ENCODE data around the gene SDC1.
A peak's percentile ranks its signal among the peaks of the same experiment; 100 is the strongest.

The SDC1 gene

DNA sequence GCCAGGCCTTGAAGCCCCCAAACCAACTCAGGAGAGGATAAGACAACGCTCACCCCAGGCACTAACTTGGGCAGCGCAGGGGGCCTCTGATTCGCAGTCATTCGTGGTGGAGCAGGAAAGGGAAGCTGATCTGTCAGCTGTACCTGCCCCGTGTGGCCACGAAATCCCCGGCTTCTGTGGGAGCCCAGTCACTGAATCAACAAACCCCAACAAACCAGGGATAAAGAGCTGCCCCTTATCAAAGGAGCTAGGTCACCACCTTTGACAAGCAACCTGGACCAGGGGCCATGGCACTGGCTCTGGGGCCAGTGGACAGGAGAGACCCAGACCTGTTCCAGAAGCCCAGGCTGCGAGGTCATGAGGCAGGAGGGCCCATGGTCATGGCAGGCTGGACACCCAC is 14.5 kb downstream of the SDC1 start:
- H3K9ac ChIP-seq, result no peak overlapping the region
- peaks cover 25% of the 10 kb centered on the region for H3K4me1 ChIP-seq
- no peaks in the 10 kb centered on the region for H3K79me2 ChIP-seq
- H3K36me3 ChIP-seq (ENCODE audit: control insufficient read depth, insufficient read depth, low read length), result no peaks in the 10 kb centered on the region
- no peaks in the 10 kb centered on the region for H3K27me3 ChIP-seq (ENCODE audit: control insufficient read depth, insufficient read depth, low read length)
- TF ChIP-seq, protein P1, sequence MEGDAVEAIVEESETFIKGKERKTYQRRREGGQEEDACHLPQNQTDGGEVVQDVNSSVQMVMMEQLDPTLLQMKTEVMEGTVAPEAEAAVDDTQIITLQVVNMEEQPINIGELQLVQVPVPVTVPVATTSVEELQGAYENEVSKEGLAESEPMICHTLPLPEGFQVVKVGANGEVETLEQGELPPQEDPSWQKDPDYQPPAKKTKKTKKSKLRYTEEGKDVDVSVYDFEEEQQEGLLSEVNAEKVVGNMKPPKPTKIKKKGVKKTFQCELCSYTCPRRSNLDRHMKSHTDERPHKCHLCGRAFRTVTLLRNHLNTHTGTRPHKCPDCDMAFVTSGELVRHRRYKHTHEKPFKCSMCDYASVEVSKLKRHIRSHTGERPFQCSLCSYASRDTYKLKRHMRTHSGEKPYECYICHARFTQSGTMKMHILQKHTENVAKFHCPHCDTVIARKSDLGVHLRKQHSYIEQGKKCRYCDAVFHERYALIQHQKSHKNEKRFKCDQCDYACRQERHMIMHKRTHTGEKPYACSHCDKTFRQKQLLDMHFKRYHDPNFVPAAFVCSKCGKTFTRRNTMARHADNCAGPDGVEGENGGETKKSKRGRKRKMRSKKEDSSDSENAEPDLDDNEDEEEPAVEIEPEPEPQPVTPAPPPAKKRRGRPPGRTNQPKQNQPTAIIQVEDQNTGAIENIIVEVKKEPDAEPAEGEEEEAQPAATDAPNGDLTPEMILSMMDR (IDR thresholded peaks at IDR 0.05), result no peak
- no peak overlapping the region for H2AFZ ChIP-seq
- H3K4me2 ChIP-seq (ENCODE audit: low read length), result no peak overlapping the region
- no peak overlapping the region for H3K4me3 ChIP-seq (ENCODE audit: low read depth, low read length)
- H3K9me3 ChIP-seq (ENCODE audit: control insufficient read depth, low read length), result no peaks in the 10 kb centered on the region
- no peak overlapping the region for H3K27ac ChIP-seq

- Histone ChIP-seq H3K9ac (no peak overlapping the region), H2AFZ (no peak overlapping the region), H3K79me2 (no peaks in the 10 kb centered on the region), H3K4me1 (peaks cover 25% of the 10 kb centered on the region), H3K4me3 (ENCODE audit: low read depth, low read length) (no peak overlapping the region), H3K27ac (no peak overlapping the region), H3K27me3 (ENCODE audit: control insufficient read depth, insufficient read depth, low read length) (no peaks in the 10 kb centered on the region), H3K36me3 (ENCODE audit: control insufficient read depth, insufficient read depth, low read length) (no peaks in the 10 kb centered on the region), H3K4me2 (ENCODE audit: low read length) (no peak overlapping the region), H3K9me3 (ENCODE audit: control insufficient read depth, low read length) (no peaks in the 10 kb centered on the region)
- TF ChIP-seq, protein P1 (IDR thresholded peaks at IDR 0.05), result no peak
Observed at GRCh38 chr2:20209373-20210109, 15.4 kb downstream of the SDC1 start.

DNA sequence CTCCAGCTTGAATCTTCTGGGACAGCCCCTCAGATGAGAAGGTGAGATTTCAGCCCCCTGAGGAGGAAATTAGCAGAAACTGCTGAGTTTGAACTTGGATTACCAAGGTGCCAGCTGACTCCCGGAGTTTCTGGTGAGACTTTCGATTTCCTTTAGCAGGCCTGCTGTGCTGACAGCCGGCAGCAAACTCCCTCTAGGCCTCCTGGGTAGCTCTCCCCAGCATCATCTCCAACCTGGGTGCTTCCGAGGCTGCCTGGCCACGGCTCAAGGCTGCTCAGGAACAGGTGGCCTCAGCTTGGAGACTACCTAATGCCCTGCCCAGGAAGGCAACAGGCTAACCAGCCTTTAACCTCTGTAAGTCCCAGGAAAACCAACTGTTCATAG is 16.5 kb downstream of the SDC1 start:
- Histone ChIP-seq H3K27me3 (ENCODE audit: control insufficient read depth, insufficient read depth, low read length) (no peaks in the 10 kb centered on the region), H3K27ac (peak overlapping the region; percentile 67)

DNA sequence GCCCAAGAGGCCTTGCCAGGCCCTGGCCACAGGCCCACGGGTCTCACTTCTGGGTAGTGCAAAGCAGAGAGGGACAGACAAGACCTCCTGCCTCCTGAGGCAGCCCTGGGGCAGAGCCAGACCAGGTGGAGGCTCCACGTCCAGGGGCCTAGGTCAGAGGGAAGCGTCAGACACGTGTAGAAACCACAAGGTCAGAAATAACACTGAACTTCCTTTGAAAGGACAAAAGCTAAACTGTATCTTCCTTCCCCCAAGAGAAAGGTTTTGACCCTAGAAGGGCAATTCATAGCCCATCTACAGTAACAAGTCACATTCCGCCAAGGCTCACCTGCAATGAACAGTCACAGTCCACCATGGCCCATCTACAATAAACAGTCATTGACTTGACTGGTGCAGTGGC is 17.9 kb downstream of the SDC1 start:
- Histone ChIP-seq H3K4me2 (ENCODE audit: low read length) (no peak overlapping the region), H3K4me3 (ENCODE audit: low read depth, low read length) (no peak overlapping the region), H3K27ac (no peak overlapping the region), H3K4me1 (peaks cover 7% of the 10 kb centered on the region), H3K79me2 (no peaks in the 10 kb centered on the region), H3K9me3 (ENCODE audit: control insufficient read depth, low read length) (no peaks in the 10 kb centered on the region), H3K27me3 (ENCODE audit: control insufficient read depth, insufficient read depth, low read length) (no peaks in the 10 kb centered on the region), H3K36me3 (ENCODE audit: control insufficient read depth, insufficient read depth, low read length) (no peaks in the 10 kb centered on the region), H2AFZ (no peak overlapping the region), H3K9ac (no peak overlapping the region)
- TF ChIP-seq, protein P1 (IDR thresholded peaks at IDR 0.05), result no peak

More for the DNA sequence above, 16.5 kb downstream of the SDC1 start:
- Histone ChIP-seq H3K4me2 (ENCODE audit: low read length) (no peak overlapping the region), H3K9ac (no peak overlapping the region), H3K4me3 (ENCODE audit: low read depth, low read length) (no peak overlapping the region), H2AFZ (peak overlapping the region; percentile 89), H3K9me3 (ENCODE audit: control insufficient read depth, low read length) (no peaks in the 10 kb centered on the region), H3K79me2 (no peaks in the 10 kb centered on the region), H3K4me1 (peaks cover 18% of the 10 kb centered on the region), H3K36me3 (ENCODE audit: control insufficient read depth, insufficient read depth, low read length) (no peaks in the 10 kb centered on the region)
- TF ChIP-seq, protein P1 (IDR thresholded peaks at IDR 0.05), result no peak

Data from parathyroid adenoma (tissue), 2 donors.